HG02610 (cell line): ENCODE data around the gene PAK4.

ENCODE experiments used
- ATAC-seq: cut with Tn5 transposase; IDR thresholded peaks from one replicate; pipeline ENCODE4 v1.9.1; 2021; ENCODE audit warnings: mild to moderate bottlenecking, moderate library complexity; ENCODE audit not compliant: unreplicated experiment

Gene PAK4

DNA sequence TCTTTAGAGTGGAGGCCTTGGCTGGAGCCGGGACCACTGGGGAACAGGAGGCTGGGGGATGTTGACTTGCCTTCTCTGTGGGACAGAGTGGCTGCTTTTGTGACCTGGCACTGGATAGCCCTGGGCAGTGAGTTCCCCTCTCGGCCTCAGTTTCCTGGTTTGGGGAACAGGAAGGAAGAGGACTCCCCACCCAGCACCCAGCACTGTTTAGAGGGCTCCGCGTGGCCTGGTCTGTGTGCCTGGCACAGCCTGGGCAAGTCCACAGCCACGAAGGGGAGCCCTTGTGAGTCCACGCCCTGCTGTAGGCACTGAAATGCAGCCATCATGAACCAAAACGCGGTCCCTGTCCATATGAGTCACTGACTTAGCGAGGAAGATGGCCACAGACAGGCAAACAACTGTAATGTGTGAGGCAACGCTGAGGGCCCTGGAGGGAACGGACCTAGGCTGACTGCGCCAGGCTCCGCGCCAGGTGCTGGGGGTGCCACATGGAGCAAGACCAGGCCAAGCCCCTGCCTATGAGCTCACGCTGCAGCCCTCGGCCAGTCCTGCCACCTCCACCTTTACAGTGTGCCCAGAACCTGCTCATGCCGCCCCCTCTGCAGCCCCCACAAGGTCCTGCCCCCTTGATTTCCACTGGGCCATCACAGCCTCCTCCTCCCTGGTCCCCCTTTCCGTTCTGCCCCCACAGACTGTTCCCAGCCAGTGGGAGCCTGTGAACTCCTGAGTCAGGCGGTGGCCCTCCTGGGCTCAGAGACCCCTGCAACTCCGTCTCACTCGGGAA, 35.5 kb downstream of the PAK4 start:
- no peak for ATAC-seq

DNA sequence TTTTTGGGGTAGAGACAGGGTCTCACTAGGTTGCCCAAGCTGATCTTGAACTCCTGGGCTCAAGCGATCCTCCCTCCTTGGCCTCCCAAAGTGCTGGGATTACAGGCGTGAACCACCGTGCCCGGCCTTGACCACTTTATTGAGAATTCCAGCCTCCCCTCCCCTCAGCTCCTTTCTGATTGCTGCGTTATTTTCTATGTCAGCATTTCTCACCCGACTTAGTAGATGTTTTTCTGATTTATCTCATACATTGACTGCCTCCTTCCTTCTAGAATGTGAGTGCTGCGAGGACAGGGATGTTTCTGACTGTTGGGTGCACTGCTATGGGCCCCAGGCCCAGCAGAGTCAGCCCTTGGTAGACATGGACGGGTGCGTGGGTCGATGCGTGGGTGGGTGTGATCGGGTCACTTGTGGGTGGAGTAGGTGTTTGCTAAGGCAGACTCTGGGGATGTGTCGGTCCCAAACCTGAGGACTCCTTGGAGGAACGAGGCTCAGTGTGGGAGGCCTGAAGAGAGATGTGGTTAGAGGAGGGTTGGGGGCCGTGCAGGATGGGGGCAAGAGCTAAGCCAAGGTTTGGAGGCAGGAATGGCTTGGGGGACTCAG, 37.0 kb downstream of the PAK4 start:
- no peak for ATAC-seq

DNA sequence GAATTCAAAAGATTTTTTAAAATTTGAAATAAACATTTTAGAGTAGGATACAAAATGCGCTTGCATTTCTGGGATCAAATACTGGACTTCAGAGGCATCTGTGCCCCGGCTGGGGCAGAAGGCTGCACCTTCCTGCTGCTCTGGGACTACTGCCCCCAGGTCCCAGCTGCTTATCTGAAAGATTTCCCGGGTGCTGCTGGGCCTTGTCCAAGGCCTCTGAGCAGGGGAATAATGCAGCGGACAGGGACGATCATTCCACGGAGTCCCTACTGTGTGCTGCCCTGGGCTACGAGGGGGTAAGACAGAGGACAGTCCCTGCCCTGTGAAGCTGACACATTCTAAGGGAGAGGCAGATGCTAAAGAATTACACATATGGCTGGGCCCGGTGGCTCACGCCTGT, 38.0 kb downstream of the PAK4 start:
- ATAC-seq: no peak

DNA sequence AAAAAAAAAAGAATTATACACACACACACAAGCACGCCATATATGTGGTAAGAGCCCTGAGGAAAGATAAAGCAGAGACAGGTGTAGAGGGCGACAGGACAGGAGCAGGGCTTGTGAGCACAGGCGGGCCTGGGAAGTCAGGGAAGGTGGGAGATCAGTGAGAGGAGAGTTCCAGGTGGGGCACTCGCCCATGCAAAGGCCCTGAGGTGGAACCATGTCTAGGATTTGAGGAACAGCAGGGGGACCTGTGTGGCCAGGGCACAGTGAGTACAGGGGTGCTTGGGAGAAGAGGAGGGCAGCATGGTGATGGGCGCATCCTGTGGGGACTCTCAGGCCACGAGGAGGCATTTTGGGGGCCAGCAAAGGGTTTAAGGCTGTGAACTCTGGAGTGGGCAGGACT, 38.7 kb downstream of the PAK4 start:
- no peak for ATAC-seq

DNA sequence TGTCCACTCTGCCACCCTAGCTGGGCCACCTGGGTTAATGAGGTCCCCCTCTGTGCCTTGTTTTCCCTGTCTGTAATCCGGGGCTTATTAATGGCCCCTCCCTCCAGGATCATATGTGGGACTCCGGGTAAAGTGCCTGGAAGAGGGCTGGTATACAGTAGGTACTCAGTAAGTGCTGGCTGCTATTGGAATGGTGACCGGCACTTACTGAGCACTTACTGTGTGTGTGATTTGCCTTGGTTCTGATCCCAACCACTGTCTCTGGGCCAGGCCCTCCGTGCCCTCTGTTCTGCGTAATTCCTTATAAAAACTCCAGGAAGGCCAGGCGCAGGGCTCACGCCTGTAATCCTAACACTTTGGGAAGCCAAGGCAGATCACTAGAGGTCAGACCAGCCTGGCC, 40.3 kb downstream of the PAK4 start:
- no peak for ATAC-seq

DNA sequence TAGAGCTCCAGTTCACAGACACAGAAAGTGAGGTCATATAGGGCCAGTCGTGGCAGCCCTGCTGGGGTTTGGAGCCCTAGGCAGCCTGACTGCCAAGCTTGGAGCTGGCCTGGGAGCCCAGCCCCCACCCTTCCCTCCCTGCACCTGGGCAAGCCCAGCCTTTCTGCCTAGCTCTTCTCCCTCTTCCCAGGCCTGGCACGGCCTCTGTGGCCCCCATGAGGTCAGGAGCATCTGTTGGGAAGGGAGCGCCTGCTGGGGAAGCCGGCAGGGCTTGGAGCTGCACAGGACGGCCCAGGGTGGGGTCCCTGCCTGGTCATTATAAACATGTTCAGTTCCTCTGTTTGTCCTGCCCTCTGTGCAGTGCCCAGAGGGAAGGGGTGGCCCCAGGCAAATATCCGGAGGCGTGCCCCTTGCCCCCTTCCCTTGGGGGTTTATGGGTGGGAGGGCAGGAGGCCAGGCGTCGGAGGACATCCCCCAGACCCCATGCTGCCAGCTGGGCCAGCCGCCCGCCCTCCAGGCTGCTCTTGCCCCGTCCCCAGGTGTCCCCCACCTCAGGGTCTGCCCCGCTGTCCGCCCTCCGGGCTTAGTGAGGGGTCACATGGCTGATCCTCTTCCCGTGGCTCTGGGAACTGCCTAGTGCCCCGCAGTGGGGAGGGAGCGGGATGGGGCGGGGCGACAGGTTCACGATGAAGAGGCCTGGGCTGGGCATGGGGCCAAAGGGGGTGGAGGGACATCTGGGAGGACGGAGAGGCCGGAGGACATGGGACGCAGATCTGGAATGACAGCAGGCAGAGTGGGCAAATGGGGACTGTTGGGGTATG, 41.2 kb downstream of the PAK4 start:
- ATAC-seq: no peak

DNA sequence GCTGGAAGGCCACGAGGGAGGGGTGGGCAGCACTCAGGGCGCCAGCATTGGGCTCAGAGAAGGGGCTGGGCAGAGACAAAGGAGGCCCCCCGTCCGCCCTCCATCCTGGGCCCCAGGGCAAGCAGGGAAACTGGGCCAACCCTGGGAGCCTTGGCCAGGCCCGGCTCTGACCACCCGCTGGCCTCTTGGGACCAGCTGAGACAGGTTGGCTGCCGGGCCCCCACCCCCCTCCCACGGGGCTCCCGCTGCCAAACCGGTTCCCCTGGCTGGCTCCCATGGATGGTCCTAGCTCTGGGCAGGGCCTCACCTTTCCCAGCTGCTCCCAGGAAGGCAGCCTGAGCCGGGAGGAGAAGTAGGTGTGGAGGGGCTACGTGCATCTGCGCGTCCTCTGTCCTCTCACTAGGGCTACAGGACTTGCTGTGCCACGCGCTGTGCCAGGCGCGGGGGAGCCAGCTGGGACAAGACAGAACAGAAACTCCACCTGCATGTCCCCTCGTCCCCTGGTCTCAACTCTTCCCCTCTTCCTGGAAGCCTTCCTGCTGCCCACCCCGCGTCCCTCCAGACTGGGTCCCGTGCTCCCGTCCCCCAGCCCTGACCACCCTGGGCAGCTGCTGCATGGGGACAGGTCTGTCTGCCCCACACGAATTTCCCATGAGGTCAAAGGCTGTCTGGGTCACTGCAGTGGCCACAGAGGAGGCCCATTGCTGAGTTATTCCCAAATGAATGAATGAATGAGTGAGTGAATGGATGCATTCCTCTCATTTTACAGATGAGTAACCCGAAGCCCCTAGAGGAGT, 42.1 kb downstream of the PAK4 start:
- ATAC-seq: no peak

DNA sequence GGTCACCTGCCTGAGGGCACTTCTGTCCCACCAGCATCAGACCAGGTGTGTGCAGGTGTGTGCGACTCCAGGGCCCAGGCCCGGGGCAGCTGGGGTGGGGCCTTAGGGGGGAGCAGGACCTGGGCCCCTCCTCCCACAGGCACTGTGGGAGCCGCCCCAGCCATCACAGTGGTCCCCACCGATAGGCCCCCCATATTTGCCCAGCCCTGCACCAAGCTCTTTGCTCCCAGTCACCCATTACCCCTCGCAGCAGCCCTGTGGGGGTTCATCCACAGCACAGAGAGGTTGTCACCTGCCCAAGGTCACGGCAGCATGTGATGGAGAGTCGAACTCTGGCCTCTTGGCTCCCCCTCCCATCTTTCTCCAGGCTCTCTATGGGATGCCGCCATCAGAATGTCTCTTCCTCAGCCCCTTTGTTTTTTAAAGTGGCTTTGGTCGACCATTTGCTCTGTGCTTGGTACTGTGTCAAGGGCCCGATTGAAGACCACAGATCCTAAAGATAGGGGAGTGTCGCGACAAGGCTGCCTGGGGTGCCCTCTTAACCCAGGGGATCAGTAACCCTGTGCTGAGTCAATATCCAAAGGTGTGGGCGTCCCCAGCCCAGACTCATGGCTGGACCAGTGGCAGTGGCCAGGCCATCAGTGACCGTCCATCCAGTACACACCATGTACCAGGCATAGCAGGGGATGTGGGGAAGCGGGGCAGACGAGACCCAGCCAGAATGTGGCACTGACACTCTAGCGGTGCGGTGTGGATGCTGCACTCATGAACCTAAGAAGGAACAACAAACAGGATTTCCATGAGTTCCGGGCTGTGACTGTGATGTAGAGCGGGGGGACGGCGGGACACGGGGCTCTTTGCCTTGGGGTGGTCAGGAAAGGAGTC, 42.9 kb downstream of the PAK4 start:
- ATAC-seq: no peak

DNA sequence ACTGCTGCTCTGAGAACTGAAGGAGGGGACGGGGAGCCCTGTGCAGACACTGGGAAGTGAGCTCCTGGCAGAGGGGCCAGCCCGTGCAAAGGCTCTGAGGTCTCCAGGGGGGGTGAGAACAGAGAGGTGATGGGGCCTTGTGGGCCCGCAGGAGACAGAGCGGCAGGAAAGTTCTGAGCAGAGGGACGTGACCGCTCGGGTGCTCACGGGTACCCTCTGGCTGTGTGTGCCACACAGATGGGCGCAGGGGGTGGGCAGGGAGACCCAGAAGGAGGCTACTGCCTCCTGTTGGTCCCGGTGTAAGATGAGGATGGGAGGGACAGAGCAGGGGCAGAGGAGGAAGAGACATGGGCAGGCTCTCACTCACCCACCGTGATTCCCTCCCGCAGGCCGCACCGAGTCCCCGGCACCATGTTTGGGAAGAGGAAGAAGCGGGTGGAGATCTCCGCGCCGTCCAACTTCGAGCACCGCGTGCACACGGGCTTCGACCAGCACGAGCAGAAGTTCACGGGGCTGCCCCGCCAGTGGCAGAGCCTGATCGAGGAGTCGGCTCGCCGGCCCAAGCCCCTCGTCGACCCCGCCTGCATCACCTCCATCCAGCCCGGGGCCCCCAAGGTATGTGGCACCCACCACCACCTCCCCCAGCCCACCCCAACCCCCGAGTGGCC, 43.7 kb downstream of the PAK4 start:
- ATAC-seq: no peak

DNA sequence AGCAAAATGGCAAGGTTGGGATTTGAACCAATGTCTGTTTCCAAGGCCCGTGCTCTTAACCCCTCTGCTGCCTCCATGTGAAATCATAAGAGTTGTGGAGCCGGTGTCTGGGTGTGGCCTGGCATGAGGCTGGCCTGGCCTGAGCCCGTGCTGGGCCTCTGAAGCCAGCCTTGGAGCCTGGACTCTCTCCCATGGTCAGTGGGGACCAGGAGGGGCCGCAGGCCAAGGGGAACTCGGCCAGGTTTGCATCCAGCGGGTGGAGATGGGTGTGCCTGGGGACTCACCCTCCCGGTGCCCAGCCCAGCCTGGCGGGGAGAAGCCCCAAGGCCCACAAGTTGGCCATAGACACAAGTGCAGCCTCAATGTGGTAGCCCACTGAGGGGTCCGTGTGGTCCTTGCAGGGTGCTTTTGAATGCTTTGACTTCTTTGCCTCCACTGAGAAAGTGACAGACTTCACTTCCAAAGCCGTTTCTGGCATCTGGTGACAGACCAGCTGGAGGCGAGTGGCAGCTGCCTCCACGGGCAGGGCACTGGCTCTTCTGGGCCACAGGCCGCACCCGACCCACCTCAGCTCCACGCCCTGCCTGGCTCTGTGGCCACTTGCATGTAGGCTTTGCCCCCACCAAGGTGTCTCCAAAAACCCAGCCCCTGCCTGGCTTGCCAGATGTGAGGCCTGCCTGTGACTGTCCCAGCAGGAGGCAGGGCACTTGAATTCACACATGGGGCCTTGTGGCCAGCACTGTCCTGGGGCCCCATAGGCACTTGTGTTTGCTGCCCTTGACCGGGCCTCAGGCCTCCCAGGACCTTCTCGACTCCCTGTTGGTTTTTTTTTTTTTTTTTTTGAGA, 45.0 kb downstream of the PAK4 start:
- no peak for ATAC-seq

DNA sequence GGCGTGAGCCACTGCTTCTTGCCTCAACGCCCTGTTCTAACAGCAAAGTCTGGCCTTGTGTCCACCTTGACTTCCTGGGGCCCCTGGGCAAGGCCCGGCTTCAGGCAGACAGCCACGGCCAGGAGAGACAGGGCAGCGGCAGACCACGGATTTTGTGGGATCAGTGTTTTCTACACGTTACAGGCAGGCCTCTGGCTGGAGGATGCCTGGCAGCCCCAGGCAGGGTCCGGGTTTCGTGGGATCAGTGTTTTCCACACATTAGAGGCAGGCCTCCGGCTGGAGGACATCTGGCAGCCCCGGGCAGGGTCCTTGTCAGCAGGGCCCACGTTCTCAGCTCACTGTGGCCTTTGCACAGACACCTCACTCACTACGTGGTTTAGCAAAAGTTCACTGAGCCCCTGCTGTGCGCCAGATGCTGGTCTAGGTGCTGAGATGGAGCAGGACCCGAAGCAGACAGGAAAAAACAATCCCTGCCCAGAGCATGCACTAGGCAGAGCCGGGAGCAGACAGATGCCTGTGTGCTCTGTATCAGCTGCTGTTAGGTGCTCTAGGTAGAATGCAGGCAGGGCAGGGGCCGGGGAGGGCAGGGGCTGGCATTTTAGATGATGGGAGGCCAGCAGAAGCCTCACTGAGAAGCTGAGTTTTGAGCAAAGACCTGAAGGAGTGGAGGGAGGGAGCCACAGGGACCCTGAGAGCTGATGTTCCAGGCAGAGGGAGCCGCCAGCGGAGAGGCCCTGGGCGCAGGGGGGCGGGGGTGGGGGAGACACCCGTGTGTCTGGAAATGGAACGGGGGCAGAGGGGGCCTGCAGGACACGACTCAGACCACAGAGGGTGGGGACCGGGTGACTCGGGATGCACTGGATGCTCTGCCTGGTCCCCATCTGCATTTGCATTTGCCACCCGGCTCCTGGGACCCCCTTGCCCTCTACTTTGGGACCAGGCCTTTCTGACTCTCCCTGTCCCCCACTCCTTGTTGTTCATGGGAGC, 46.2 kb downstream of the PAK4 start:
- no peak for ATAC-seq

DNA sequence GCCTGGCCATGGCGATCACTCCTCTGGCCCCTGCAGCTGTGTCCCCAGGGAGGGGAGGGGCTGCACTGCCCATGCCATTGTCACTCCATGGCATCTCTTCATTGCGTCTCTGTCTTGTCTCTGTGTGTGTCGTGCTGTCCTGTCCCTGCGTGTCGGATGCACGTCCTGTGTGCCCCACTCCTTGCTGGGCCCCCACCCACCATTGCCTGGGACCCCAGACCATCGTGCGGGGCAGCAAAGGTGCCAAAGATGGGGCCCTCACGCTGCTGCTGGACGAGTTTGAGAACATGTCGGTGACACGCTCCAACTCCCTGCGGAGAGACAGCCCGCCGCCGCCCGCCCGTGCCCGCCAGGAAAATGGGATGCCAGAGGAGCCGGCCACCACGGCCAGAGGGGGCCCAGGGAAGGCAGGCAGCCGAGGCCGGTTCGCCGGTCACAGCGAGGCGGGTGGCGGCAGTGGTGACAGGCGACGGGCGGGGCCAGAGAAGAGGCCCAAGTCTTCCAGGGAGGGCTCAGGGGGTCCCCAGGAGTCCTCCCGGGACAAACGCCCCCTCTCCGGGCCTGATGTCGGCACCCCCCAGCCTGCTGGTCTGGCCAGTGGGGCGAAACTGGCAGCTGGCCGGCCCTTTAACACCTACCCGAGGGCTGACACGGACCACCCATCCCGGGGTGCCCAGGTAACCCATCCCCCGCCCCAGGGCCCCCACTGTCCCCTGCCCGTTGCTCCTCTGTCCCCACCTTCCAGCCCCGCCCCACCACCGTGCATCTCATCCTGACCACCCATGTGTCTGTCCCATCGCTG, 47.3 kb downstream of the PAK4 start:
- ATAC-seq: no peak

DNA sequence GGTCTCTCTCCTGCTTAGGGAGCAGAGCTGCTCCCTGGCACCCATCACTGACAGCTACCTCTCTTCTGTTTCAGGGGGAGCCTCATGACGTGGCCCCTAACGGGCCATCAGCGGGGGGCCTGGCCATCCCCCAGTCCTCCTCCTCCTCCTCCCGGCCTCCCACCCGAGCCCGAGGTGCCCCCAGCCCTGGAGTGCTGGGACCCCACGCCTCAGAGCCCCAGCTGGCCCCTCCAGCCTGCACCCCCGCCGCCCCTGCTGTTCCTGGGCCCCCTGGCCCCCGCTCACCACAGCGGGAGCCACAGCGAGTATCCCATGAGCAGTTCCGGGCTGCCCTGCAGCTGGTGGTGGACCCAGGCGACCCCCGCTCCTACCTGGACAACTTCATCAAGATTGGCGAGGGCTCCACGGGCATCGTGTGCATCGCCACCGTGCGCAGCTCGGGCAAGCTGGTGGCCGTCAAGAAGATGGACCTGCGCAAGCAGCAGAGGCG, 48.0 kb downstream of the PAK4 start:
- ATAC-seq: no peak

DNA sequence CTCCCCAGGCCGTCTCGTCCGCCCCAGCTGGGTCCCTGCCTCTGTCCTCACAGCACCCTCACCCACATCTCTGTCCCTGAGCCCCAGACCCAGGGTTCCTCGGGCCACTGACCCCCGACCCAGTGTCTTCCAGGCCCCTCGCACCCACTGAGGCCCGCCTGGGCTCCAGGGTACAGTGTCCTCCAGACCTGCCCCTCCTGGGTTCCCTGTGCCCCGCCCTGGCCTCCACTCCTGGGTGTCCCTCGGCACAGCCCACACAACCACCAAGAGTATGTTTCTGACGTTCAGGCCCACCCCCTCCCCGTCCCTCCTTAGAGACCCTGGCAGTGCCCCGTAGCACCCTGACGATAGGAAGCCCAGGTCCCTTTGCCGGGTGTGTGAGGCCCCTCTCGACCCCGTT, 48.6 kb downstream of the PAK4 start:
- no peak for ATAC-seq

DNA sequence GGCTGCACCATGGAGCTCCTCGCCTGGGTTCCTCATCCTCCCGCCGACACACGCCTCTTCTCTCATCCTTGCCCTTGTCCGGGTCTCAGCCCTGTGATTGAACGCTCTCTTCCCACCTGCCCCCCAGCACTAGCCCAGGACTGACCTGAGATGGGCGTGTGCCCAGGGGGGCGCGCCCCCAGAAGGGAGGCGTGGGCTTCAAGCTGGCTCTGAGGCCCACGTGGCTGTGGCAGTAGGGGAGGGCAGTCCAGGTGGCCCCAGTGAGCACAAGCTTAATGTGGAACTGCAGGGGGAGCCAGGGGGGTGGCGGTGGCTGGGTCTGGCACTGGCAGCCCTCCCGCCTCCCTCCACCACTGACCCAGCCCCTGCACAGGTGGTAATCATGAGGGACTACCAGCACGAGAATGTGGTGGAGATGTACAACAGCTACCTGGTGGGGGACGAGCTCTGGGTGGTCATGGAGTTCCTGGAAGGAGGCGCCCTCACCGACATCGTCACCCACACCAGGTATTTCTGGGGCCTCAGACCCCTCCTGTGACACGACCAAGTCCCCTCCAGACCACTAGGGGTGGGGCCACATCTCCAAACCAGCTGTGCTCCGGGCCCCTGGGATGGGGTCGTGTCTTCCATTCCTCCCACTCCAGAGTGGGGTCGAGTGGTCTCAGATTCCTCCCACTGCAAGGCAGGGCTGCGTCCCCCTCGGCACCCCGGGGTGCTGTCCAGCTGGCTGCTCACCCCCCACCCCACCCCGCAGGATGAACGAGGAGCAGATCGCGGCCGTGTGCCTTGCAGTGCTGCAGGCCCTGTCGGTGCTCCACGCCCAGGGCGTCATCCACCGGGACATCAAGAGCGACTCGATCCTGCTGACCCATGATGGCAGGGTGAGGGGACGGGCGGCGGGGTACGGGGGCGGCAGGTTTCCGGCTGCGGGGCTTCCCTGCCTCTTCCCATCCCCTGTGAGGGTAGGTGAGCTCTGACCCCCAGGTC, 49.3 kb downstream of the PAK4 start:
- no peak for ATAC-seq
